K562 (cell line): ENCODE results near the gene PDZRN3. TPM values are rescaled to one million over a fixed set of nuclear protein-coding genes. Genes with fewer than 3 reads are reported as not detected.

Experiments used
- ATAC-seq: fragments of 200-7000 bp; cut with Tn5 transposase; 3 replicates; pipeline ENCODE4 v1.9.1; 2020; ENCODE audit warnings: moderate library complexity
- BruUV-seq: library from RNA; stranded (reverse); fragments of 400-500 nt; replicated peaks from 2 replicates; lab custom pipeline; 2021; lab: Mats Ljungman, UMichigan
- CTCF ChIA-PET: fragments of 300-600 bp; formaldehyde crosslinking; extraction: SDS; loops from one replicate; lab custom pipeline; 2021; ENCODE audit warnings: low intra/inter-chr PET ratio; lab: Yijun Ruan, JAX
- POLR2A ChIA-PET: fragments of 300-600, 350-650 bp; sonication (Branson Sonifier 250); formaldehyde crosslinking; extraction: SDS; loops from one replicate; lab custom pipeline; 2021; ENCODE audit warnings: antibody characterized with exemption, inconsistent platforms; lab: Yijun Ruan, JAX
- DNase-seq, 4 experiments: peaks; one replicate each; pipeline versions ENCODE4 v3.0.0 to v3.0.0-alpha.2; 2011 to 2018; ENCODE audit warnings: low spot score in 3 of 4, mixed read lengths in 3 of 4; ENCODE audit errors: extremely low read depth in 1 of 4
- FAIRE-seq: peaks from 2 replicates; lab custom pipeline; 2011; peaks lifted over from hg19 to GRCh38; lab: Jason Lieb, UNC
- H2AFZ ChIP-seq: 2 replicates; pipeline ENCODE4 v1.6.0; 2011; ENCODE audit warnings: low read depth, low read length, control low read depth, inconsistent platforms
- H3K27ac ChIP-seq: fragments of 200-600 bp; 3 replicates; pipeline ENCODE4 v1.8.0; 2011; ENCODE audit warnings: low read depth, mild to moderate bottlenecking, control low read depth, inconsistent platforms, low read length, moderate library complexity, mixed read lengths; ENCODE audit errors: extremely low read depth
- H3K27me3 ChIP-seq, 2 experiments: fragments of 300-600 bp in 1 of 2; 2 replicates in 1 of 2; 3 replicates in 1 of 2; pipeline versions ENCODE4 v1.6.0 to v1.8.0; 2011; ENCODE audit warnings: inconsistent platforms in 2 of 2, low read length in 2 of 2, mild to moderate bottlenecking in 1 of 2, mixed read lengths in 1 of 2, moderate library complexity in 1 of 2; ENCODE audit not compliant: control insufficient read depth in 2 of 2, insufficient read depth in 2 of 2
- H3K36me3 ChIP-seq: fragments of 300-600 bp; 3 replicates; pipeline ENCODE4 v1.8.0; 2011; ENCODE audit warnings: mild to moderate bottlenecking, low read length, inconsistent platforms; ENCODE audit not compliant: control insufficient read depth, insufficient read depth
- H3K4me1 ChIP-seq, 2 experiments: fragments of 200-600 bp in 1 of 2; replicated peaks in 1 of 2; 2 replicates in 1 of 2; 3 replicates in 1 of 2; pipeline versions ENCODE4 v1.5.1 to v1.8.0; 2011; ENCODE audit warnings: inconsistent platforms in 2 of 2, low read length in 2 of 2, mild to moderate bottlenecking in 1 of 2, mixed read lengths in 1 of 2, moderate library complexity in 1 of 2; ENCODE audit not compliant: control insufficient read depth in 2 of 2, insufficient read depth in 2 of 2
- H3K4me2 ChIP-seq: 2 replicates; pipeline ENCODE4 v1.6.1; 2011; ENCODE audit warnings: low read length, control low read depth, inconsistent platforms, mixed read lengths; ENCODE audit not compliant: insufficient read depth
- H3K4me3 ChIP-seq: fragments of 200-600 bp; sonication (generic), shearing (Covaris generic); 2 replicates; pipeline ENCODE4 v1.5.1; 2016; ENCODE audit warnings: control low read depth, inconsistent platforms
- H3K79me2 ChIP-seq: fragments of 200-600 bp; 3 replicates; pipeline ENCODE4 v1.8.0; 2011; ENCODE audit warnings: low read length, inconsistent platforms; ENCODE audit not compliant: control insufficient read depth, insufficient read depth
- H3K9ac ChIP-seq, 2 experiments: 2 replicates each; pipeline versions ENCODE4 v1.6.0 to v1.6.1; 2011; ENCODE audit warnings: low read depth in 2 of 2, low read length in 2 of 2, control low read depth in 1 of 2, inconsistent platforms in 1 of 2, mild to moderate bottlenecking in 1 of 2, mixed read lengths in 1 of 2; ENCODE audit not compliant: insufficient read depth in 1 of 2
- H3K9me1 ChIP-seq: one replicate; pipeline ENCODE4 v1.6.0; 2011; ENCODE audit warnings: inconsistent platforms, mild to moderate bottlenecking, low read length, moderate library complexity; ENCODE audit not compliant: control insufficient read depth, insufficient read depth
- H3K9me3 ChIP-seq: replicated peaks from 2 replicates; pipeline ENCODE4 v1.5.1; 2011; ENCODE audit warnings: low read depth, low read length, inconsistent platforms; ENCODE audit not compliant: control insufficient read depth, insufficient read depth
- H4K20me1 ChIP-seq: replicated peaks from 2 replicates; pipeline ENCODE4 v1.6.1; 2011; ENCODE audit warnings: low read length, inconsistent platforms, mixed read lengths; ENCODE audit not compliant: control insufficient read depth, insufficient read depth
- ARID2 ChIP-seq: fragments of 450-650 bp; IDR thresholded peaks from 2 replicates; pipeline ENCODE4 v1.6.1; 2017; ENCODE audit warnings: antibody characterized with exemption, mild to moderate bottlenecking
- CHD4 ChIP-seq: fragments of 200-600 bp; sonication (generic); IDR thresholded peaks from 3 replicates; pipeline ENCODE4 v1.6.1; 2012; ENCODE audit warnings: low read depth, mild to moderate bottlenecking, mixed read lengths, low read length, inconsistent platforms; ENCODE audit not compliant: insufficient read depth, insufficient replicate concordance, poor library complexity, severe bottlenecking
- CTCF ChIP-seq, 3 experiments: IDR thresholded peaks in 2 of 3; conservative IDR thresholded peaks in 1 of 3; 2 replicates each; pipeline ENCODE4 v1.5.1; 2011 to 2012; ENCODE audit warnings: low read length in 3 of 3, mild to moderate bottlenecking in 3 of 3, control low read depth in 2 of 3, improper control_type of control experiment in 1 of 3, inconsistent platforms in 1 of 3, low read depth in 1 of 3, mixed read lengths in 1 of 3, moderate library complexity in 1 of 3; ENCODE audit not compliant: insufficient read depth in 2 of 3
- NR2C1 ChIP-seq, 2 experiments: fragments of 450-650 bp; IDR thresholded peaks; 2 replicates each; pipeline ENCODE4 v1.6.1; 2017; ENCODE audit warnings: mild to moderate bottlenecking in 2 of 2, antibody characterized with exemption in 1 of 2, inconsistent platforms in 1 of 2, missing compliant biosample characterization in 1 of 2, missing genetic modification characterization in 1 of 2
- OTX1 ChIP-seq: fragments of 450-650 bp; formaldehyde crosslinking; IDR thresholded peaks from 2 replicates; pipeline ENCODE4 v1.4.0; 2022; ENCODE audit warnings: mild to moderate bottlenecking
- PPARD ChIP-seq: fragments of 250-450 bp; sonication (Bioruptor Pico); IDR thresholded peaks from 2 replicates; pipeline ENCODE4 v1.8.0; 2022; ENCODE audit warnings: inconsistent platforms, mild to moderate bottlenecking, moderate library complexity
- PYGO2 ChIP-seq: fragments of 450-650 bp; IDR thresholded peaks from 2 replicates; pipeline ENCODE4 v1.6.1; 2016; ENCODE audit warnings: mild to moderate bottlenecking, missing genetic modification characterization, moderate library complexity, missing compliant biosample characterization
- TAL1 ChIP-seq: fragments of 450-650 bp; IDR thresholded peaks from 2 replicates; pipeline ENCODE4 v1.6.1; 2016; ENCODE audit warnings: mild to moderate bottlenecking
- ZNF354B ChIP-seq: fragments of 250-450 bp; sonication (Bioruptor Pico); IDR thresholded peaks from 2 replicates; pipeline ENCODE4 v1.4.0; 2020
- ZNF407 ChIP-seq: fragments of 450-650 bp; IDR thresholded peaks from 2 replicates; pipeline ENCODE4 v1.6.1; 2016; ENCODE audit warnings: low read depth
- WGBS: fragments of 100-300 bp; shearing (Covaris generic); methylation state at CpG from one replicate; pipeline ENCODE4 v1.1.6; 2016; ENCODE audit warnings: low coverage, mixed read lengths; ENCODE audit not compliant: insufficient coverage; ENCODE audit errors: missing lambda C conversion rate; 5-methylcytosine and 5-hydroxymethylcytosine counted together
- in situ Hi-C: fragments of 300-500 bp; cut with MboI; formaldehyde crosslinking; loops from 4 replicates; pipeline ENCODE4 v1.15.0; 2018; ENCODE audit warnings: inconsistent platforms, mixed read lengths
- intact Hi-C: fragments of 100-400 bp; cut with micrococcal nuclease; formaldehyde crosslinking; loops from 2 replicates; pipeline ENCODE4 v1.14.2; 2022
- polyA plus RNA-seq, 8 experiments: library from polyadenylated mRNA; depleted of rRNA in 4 of 8; stranded (reverse) in 5 of 8; unstranded in 3 of 8; fragments of >200 nt; fragmentation: Nextera tagmentation in 2 of 8; fragmentation: Illumina TruSeq in 1 of 8; extraction: Ambion mirVana in 2 of 8; extraction: Trizol in 1 of 8; gene quantifications; 2 replicates each; pipeline versions ENCODE4 v1.2.1 to v1.2.3, GENCODE V29; 2011 to 2014; ENCODE audit warnings: inconsistent platforms in 1 of 8, missing spikeins in 1 of 8
- total RNA-seq, 7 experiments: library from RNA; depleted of rRNA in 6 of 7; stranded (reverse); fragments of >200 nt in 6 of 7; fragmentation: Illumina TruSeq in 2 of 7; extraction: Trizol in 2 of 7; gene quantifications; 2 replicates each; pipeline versions ENCODE4 v1.2.1 to v1.2.3, GENCODE V29; 2011 to 2021; ENCODE audit warnings: low replicate concordance in 1 of 7

PDZRN3 gene
- total and polyA plus RNA-seq, 9 of the 15 experiments (the other 6 are each of a cell fraction or from before 2014, with no cell fraction given): 0.16 TPM; not detected in 8

GRCh38 chr3:73479325-73479724, 145.4 kb downstream of the PDZRN3 start:
- no peaks in the 10 kb centered on the region for H3K36me3 ChIP-seq
- no peak overlapping the region for H3K4me3 ChIP-seq
- no peak for DNase-seq
- H3K9me1 ChIP-seq: no peaks in the 10 kb centered on the region
- FAIRE-seq: no peak
- intact Hi-C loops (no loop called here), in situ Hi-C loops (no loop called here)
- no peaks in the 10 kb centered on the region for H3K4me1 ChIP-seq
- ChIA-PET POLR2A (no interaction called here), CTCF (no interaction called here)
- no peaks in the 10 kb centered on the region for H3K27me3 ChIP-seq
- no peaks in the 10 kb centered on the region for H3K79me2 ChIP-seq
- no peak overlapping the region for H3K4me2 ChIP-seq
- H3K9ac ChIP-seq: no peak overlapping the region
- WGBS: 3% methylated on average over 4 of the region's 5 CpGs
- no peak overlapping the region for H3K27ac ChIP-seq
- BruUV-seq: no TSS peak
- no peak overlapping the region for H2AFZ ChIP-seq
- no peaks in the 10 kb centered on the region for H3K9me3 ChIP-seq
- no peak for ATAC-seq
- no peaks in the 10 kb centered on the region for H4K20me1 ChIP-seq
- TF ChIP-seq CHD4: no peak
- no peak for TF ChIP-seq OTX1 (CRISPR knock-in tag)
- no peak for TF ChIP-seq CTCF (IDR thresholded peaks at IDR 0.05 in 2 of 3, conservative IDR thresholded peaks at IDR 0.05 in 1 of 3; ENCODE audit: insufficient read depth in 2 of 3, low read depth in 1 of 3, low read length in 3 of 3)
- no peak for TF ChIP-seq TAL1
- no peak for TF ChIP-seq ZNF354B (CRISPR knock-in tag)
- TF ChIP-seq PPARD (CRISPR knock-in tag): no peak
- TF ChIP-seq ARID2: no peak
- no peak for TF ChIP-seq ZNF407
- TF ChIP-seq NR2C1 (IDR thresholded peaks at IDR 0.05): no peak
- no peak for TF ChIP-seq NR2C1 (tag; IDR thresholded peaks at IDR 0.05)
- TF ChIP-seq PYGO2 (tag): no peak
